ENCODE results near the gene BAG5.

Gene BAG5

GRCh38 chr14:103509864-103510723 lies 52.4 kb downstream of the BAG5 start:
- DNase-seq (ENCODE audit: low read depth in 2 of 2), result no peak

- DNase-seq (ENCODE audit: low read depth in 2 of 2), result no peak
These were observed 53.7 kb downstream of the BAG5 start for GRCh38 chr14:103508521-103509329.

GRCh38 chr14:103507751-103508150 lies 54.7 kb downstream of the BAG5 start:
- DNase-seq (ENCODE audit: low read depth in 2 of 2), result no peak
